ENCODE measurements around the gene SMARCD2.

The SMARCD2 gene

GRCh38 chr17:63840591-63841349 is 1.7 kb downstream of the SMARCD2 start:
- Histone ChIP-seq H3K27me3 (no peaks in the 10 kb centered on the region), H3K4me3 (ENCODE audit: low read depth in 1 of 2, low read length in 1 of 2) (peak overlapping the region; percentile 89 to 92), H3K9me3 (no peaks in the 10 kb centered on the region), H3K27ac (peak overlapping the region; percentile 95), H3K4me1 (ENCODE audit: control insufficient read depth in 1 of 2, insufficient read depth in 1 of 2, low read depth in 1 of 2, low read length in 1 of 2) (peaks cover 45% of the 10 kb centered on the region in 2 experiments), H3K36me3 (peaks cover 13% of the 10 kb centered on the region)
- TF ChIP-seq CTCF (IDR thresholded peaks at IDR 0.05) = no peak

GRCh38 chr17:63838631-63839171 is 3.8 kb downstream of the SMARCD2 start:
- Histone ChIP-seq H3K4me1 (ENCODE audit: control insufficient read depth in 1 of 2, insufficient read depth in 1 of 2, low read depth in 1 of 2, low read length in 1 of 2) (peaks cover 54% of the 10 kb centered on the region in 2 experiments), H3K27ac (peak overlapping the region; percentile 48), H3K36me3 (peaks cover 33% of the 10 kb centered on the region), H3K9me3 (no peaks in the 10 kb centered on the region), H3K4me3 (ENCODE audit: low read depth in 1 of 2, low read length in 1 of 2) (no peak overlapping the region), H3K27me3 (no peaks in the 10 kb centered on the region)
- TF ChIP-seq CTCF (IDR thresholded peaks at IDR 0.05) = no peak

- Histone ChIP-seq H3K4me1 (ENCODE audit: control insufficient read depth in 1 of 2, insufficient read depth in 1 of 2, low read depth in 1 of 2, low read length in 1 of 2) (peaks cover 48% of the 10 kb centered on the region in 2 experiments), H3K27me3 (no peaks in the 10 kb centered on the region), H3K36me3 (peaks cover 39% of the 10 kb centered on the region), H3K4me3 (ENCODE audit: low read depth in 1 of 2, low read length in 1 of 2) (no peak overlapping the region), H3K9me3 (no peaks in the 10 kb centered on the region), H3K27ac (no peak overlapping the region)
- no peak for TF ChIP-seq CTCF (IDR thresholded peaks at IDR 0.05)
Observed at GRCh38 chr17:63837962-63838600, 4.4 kb downstream of the SMARCD2 start.

GRCh38 chr17:63837480-63837879 is 5.0 kb downstream of the SMARCD2 start:
- Histone ChIP-seq H3K27me3 (no peaks in the 10 kb centered on the region), H3K27ac (no peak overlapping the region), H3K36me3 (peaks cover 45% of the 10 kb centered on the region), H3K4me1 (ENCODE audit: control insufficient read depth in 1 of 2, insufficient read depth in 1 of 2, low read depth in 1 of 2, low read length in 1 of 2) (peaks cover 46 to 48% of the 10 kb centered on the region in 2 experiments), H3K4me3 (ENCODE audit: low read depth in 1 of 2, low read length in 1 of 2) (no peak overlapping the region), H3K9me3 (no peaks in the 10 kb centered on the region)
- no peak for TF ChIP-seq CTCF (IDR thresholded peaks at IDR 0.05)

GRCh38 chr17:63836811-63837210 is 5.7 kb downstream of the SMARCD2 start:
- H3K27ac ChIP-seq = no peak overlapping the region
- peaks cover 52% of the 10 kb centered on the region for H3K36me3 ChIP-seq
- no peak overlapping the region for H3K4me3 ChIP-seq (ENCODE audit: low read depth in 1 of 2, low read length in 1 of 2)
- H3K9me3 ChIP-seq = no peaks in the 10 kb centered on the region
- no peaks in the 10 kb centered on the region for H3K27me3 ChIP-seq
- peaks cover 43 to 44% of the 10 kb centered on the region in 2 experiments for H3K4me1 ChIP-seq (ENCODE audit: control insufficient read depth in 1 of 2, insufficient read depth in 1 of 2, low read depth in 1 of 2, low read length in 1 of 2)
- no peak for TF ChIP-seq CTCF (IDR thresholded peaks at IDR 0.05)
